Duodenal mucosa (tissue), 2 donors: ENCODE data around the gene SNX5.

Source experiments
- H3K27ac ChIP-seq: one replicate; pipeline ENCODE4 v1.7.0; 2013; ENCODE audit warnings: low read depth, low read length
- H3K27me3 ChIP-seq, 2 donors: one replicate each; pipeline ENCODE4 v1.7.0; 2013; ENCODE audit warnings: low read length in 2 of 2, control low read depth in 1 of 2; ENCODE audit not compliant: insufficient read depth in 2 of 2, control insufficient read depth in 1 of 2
- H3K36me3 ChIP-seq, 2 donors: one replicate each; pipeline ENCODE4 v1.7.0; 2013; ENCODE audit warnings: low read length in 2 of 2, control low read depth in 1 of 2; ENCODE audit not compliant: insufficient read depth in 2 of 2, control insufficient read depth in 1 of 2
- H3K4me1 ChIP-seq, 2 donors: one replicate each; pipeline ENCODE4 v1.7.0; 2013; ENCODE audit warnings: low read length in 2 of 2, control low read depth in 1 of 2; ENCODE audit not compliant: insufficient read depth in 2 of 2, control insufficient read depth in 1 of 2
- H3K4me3 ChIP-seq, 2 donors: one replicate each; pipeline ENCODE4 v1.7.0; 2013; ENCODE audit warnings: low read length in 2 of 2, low read depth in 1 of 2
- H3K9ac ChIP-seq, 2 donors: one replicate each; pipeline ENCODE4 v1.7.0; 2013; ENCODE audit warnings: low read length in 2 of 2, low read depth in 1 of 2
- H3K9me3 ChIP-seq, 2 donors: one replicate each; pipeline ENCODE4 v1.7.0; 2013; ENCODE audit warnings: low read length in 2 of 2, control low read depth in 1 of 2; ENCODE audit not compliant: control insufficient read depth in 1 of 2

SNX5 gene

GRCh38 chr20:17952692-17953684, 15.6 kb downstream of the SNX5 start:
- Histone ChIP-seq H3K27me3 (no peaks in the 10 kb centered on the region), H3K9ac (no peak overlapping the region), H3K9me3 (no peaks in the 10 kb centered on the region), H3K4me1 (peaks cover 6% of the 10 kb centered on the region in 2 donors), H3K36me3 (peaks cover 57 to 87% of the 10 kb centered on the region in 2 donors), H3K4me3 (no peak overlapping the region), H3K27ac (no peak overlapping the region)

DNA sequence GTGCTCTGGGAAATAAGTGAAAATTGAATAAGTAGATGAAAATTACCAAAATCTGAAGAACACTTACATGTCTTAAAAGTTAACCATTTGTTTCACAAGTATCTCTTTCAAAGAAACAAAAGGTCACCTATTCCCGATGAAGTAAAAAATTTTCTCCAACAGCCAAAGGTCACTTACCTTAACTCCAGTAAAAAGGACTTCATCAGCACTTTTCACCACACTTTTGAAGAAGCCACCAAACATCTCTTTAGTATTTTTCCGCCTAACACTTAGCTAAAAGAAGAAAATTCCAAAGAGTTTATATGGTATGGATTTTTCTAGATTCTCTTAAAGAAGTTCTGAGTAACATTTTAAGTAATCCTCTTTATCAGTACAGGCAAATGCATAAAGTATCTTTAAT, 17.3 kb downstream of the SNX5 start:
- H3K9ac ChIP-seq: no peak overlapping the region

GRCh38 chr20:17950670-17951069, 17.9 kb downstream of the SNX5 start:
- H3K4me1 ChIP-seq: no peaks in the 10 kb centered on the region
- H3K27ac ChIP-seq: no peak overlapping the region
- H3K36me3 ChIP-seq: peaks cover 73 to 97% of the 10 kb centered on the region in 2 donors
- no peaks in the 10 kb centered on the region for H3K9me3 ChIP-seq
- no peak overlapping the region for H3K9ac ChIP-seq
- H3K27me3 ChIP-seq: no peaks in the 10 kb centered on the region
- no peak overlapping the region for H3K4me3 ChIP-seq

More for the DNA sequence above, 17.3 kb downstream of the SNX5 start:
- Histone ChIP-seq H3K27ac (no peak overlapping the region), H3K27me3 (no peaks in the 10 kb centered on the region), H3K9me3 (no peaks in the 10 kb centered on the region), H3K4me1 (no peaks in the 10 kb centered on the region), H3K36me3 (peaks cover 66 to 97% of the 10 kb centered on the region in 2 donors), H3K4me3 (no peak overlapping the region)

- Histone ChIP-seq H3K27me3 (no peaks in the 10 kb centered on the region), H3K9me3 (no peaks in the 10 kb centered on the region), H3K9ac (no peak overlapping the region), H3K27ac (no peak overlapping the region), H3K36me3 (peaks cover 76 to 97% of the 10 kb centered on the region in 2 donors), H3K4me3 (no peak overlapping the region), H3K4me1 (no peaks in the 10 kb centered on the region)
Measured at GRCh38 chr20:17949899-17950298, 18.7 kb downstream of the SNX5 start.

- peaks cover 68 to 90% of the 10 kb centered on the region in 2 donors for H3K36me3 ChIP-seq
- H3K27me3 ChIP-seq: no peaks in the 10 kb centered on the region
- no peaks in the 10 kb centered on the region for H3K9me3 ChIP-seq
- no peak overlapping the region for H3K4me3 ChIP-seq
- no peak overlapping the region for H3K27ac ChIP-seq
- no peaks in the 10 kb centered on the region for H3K4me1 ChIP-seq
- H3K9ac ChIP-seq: no peak overlapping the region
Measured at GRCh38 chr20:17948442-17948841, 20.2 kb downstream of the SNX5 start.

DNA sequence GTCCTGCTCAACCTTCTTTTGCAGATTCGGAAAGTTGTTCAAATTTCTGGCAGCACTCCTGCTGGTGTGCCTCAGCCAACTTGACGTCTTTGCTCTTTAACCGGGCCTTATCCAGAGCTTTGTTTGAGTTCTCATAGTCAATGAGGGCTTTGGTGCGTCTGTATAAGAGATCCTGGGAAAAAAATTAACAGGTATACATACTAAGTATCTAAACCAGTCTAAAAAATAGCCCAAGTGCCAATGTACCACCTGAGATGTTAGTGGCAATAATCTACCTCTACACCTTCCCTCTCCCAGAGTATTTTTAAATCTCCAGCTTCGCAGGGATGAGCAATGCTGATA, 21.1 kb downstream of the SNX5 start:
- Histone ChIP-seq H3K4me1 (no peaks in the 10 kb centered on the region), H3K9ac (no peak overlapping the region), H3K27me3 (no peaks in the 10 kb centered on the region), H3K4me3 (no peak overlapping the region), H3K27ac (no peak overlapping the region), H3K9me3 (no peaks in the 10 kb centered on the region), H3K36me3 (peaks cover 64 to 90% of the 10 kb centered on the region in 2 donors)

DNA sequence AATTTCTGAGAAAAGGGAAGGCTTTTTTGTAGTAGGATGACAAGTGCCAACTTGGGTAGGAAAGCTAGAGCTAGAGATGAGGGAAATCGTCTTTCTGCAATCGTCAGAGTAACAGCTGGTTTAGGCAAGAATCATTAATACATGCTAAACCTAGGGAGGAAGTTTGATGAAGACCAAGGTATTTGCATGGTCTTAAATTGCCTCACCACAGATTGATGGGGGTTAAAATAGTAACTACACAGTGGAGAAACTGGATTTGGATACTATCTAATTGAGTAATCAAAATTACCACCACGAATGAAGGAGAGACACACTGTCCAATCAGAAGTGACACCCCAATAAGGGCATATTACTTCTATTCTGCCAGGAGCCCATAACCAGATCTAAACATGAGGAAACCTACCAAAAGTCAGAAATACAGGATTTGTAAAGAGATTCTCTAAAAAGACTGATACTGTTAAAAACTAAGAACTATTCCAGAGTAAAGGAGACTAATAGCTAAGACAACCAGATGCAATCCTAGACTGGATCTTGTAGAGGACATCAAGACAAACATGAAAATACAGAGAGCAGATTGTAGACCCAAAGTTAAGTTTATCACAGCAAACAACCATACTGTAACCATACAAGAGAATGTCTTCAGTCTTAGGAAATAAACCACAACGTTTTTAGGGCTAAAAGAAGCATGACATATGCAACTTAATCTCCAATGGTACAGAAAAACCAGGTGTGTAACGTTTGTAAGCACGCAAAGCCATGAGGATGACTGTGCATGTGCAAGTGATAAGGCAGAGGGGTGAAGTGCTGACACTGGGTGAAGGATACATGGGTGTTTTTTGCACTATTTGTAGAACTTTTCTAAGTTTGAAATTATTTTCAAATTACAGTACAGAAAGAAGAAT, 21.8 kb downstream of the SNX5 start:
- Histone ChIP-seq H3K9ac (no peak overlapping the region), H3K4me3 (no peak overlapping the region), H3K36me3 (peaks cover 65 to 90% of the 10 kb centered on the region in 2 donors), H3K27ac (no peak overlapping the region), H3K27me3 (no peaks in the 10 kb centered on the region), H3K4me1 (no peaks in the 10 kb centered on the region), H3K9me3 (no peaks in the 10 kb centered on the region)

- Histone ChIP-seq H3K27me3 (no peaks in the 10 kb centered on the region), H3K9me3 (no peaks in the 10 kb centered on the region), H3K36me3 (peaks cover 66 to 90% of the 10 kb centered on the region in 2 donors), H3K4me1 (no peaks in the 10 kb centered on the region), H3K4me3 (no peak overlapping the region), H3K27ac (no peak overlapping the region), H3K9ac (no peak overlapping the region)
Measured at GRCh38 chr20:17946040-17946439, 22.6 kb downstream of the SNX5 start.

GRCh38 chr20:17944854-17945474, 23.6 kb downstream of the SNX5 start:
- Histone ChIP-seq H3K27ac (no peak overlapping the region), H3K4me3 (no peak overlapping the region), H3K9ac (no peak overlapping the region), H3K36me3 (peaks cover 57 to 88% of the 10 kb centered on the region in 2 donors), H3K4me1 (no peaks in the 10 kb centered on the region), H3K27me3 (no peaks in the 10 kb centered on the region), H3K9me3 (no peaks in the 10 kb centered on the region)
